Suprapubic skin (tissue), 4 donors: ENCODE data around the gene ZNF776.

Source experiments
- EP300 ChIP-seq: sonication (generic); formaldehyde crosslinking; IDR thresholded peaks from one replicate; pipeline ENCODE4 v1.6.1; 2017; ENCODE audit warnings: antibody characterized with exemption
- POLR2A ChIP-seq, 2 donors: fragments of 450-650 bp; IDR thresholded peaks; one replicate each; pipeline ENCODE4 v1.6.1; 2017; ENCODE audit warnings: antibody characterized with exemption in 2 of 2, mild to moderate bottlenecking in 2 of 2, moderate library complexity in 2 of 2
- POLR2AphosphoS5 ChIP-seq, 3 donors: sonication (generic); formaldehyde crosslinking; IDR thresholded peaks; one replicate each; pipeline ENCODE4 v1.6.1; 2017; ENCODE audit warnings: antibody characterized with exemption in 3 of 3
- TF ChIP-seq, protein P1 (sequence below), 2 donors: fragments of 200-600 bp in 1 of 2; fragments of 450-650 bp in 1 of 2; sonication (generic) in 1 of 2; IDR thresholded peaks; one replicate each; pipeline ENCODE4 v1.5.1; 2016 to 2019; ENCODE audit warnings: antibody characterized with exemption in 2 of 2, mild to moderate bottlenecking in 1 of 2, moderate library complexity in 1 of 2

GRCh38 chr19:57803594-57804325 lies 57.1 kb downstream of the ZNF776 start:
- TF ChIP-seq, protein P1, sequence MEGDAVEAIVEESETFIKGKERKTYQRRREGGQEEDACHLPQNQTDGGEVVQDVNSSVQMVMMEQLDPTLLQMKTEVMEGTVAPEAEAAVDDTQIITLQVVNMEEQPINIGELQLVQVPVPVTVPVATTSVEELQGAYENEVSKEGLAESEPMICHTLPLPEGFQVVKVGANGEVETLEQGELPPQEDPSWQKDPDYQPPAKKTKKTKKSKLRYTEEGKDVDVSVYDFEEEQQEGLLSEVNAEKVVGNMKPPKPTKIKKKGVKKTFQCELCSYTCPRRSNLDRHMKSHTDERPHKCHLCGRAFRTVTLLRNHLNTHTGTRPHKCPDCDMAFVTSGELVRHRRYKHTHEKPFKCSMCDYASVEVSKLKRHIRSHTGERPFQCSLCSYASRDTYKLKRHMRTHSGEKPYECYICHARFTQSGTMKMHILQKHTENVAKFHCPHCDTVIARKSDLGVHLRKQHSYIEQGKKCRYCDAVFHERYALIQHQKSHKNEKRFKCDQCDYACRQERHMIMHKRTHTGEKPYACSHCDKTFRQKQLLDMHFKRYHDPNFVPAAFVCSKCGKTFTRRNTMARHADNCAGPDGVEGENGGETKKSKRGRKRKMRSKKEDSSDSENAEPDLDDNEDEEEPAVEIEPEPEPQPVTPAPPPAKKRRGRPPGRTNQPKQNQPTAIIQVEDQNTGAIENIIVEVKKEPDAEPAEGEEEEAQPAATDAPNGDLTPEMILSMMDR (IDR thresholded peaks at IDR 0.05): no peak
- TF ChIP-seq POLR2A (IDR thresholded peaks at IDR 0.05) (no peak), POLR2AphosphoS5 (IDR thresholded peaks at IDR 0.05) (no peak), EP300 (no peak)
